Tibial nerve (tissue), 3 donors: ENCODE results near the gene VSIG10.

Experiments used
- POLR2A ChIP-seq, 2 donors: fragments of 450-650 bp; IDR thresholded peaks; one replicate each; pipeline ENCODE4 v1.6.1; 2017; ENCODE audit warnings: antibody characterized with exemption in 2 of 2, mild to moderate bottlenecking in 2 of 2, moderate library complexity in 2 of 2
- TF ChIP-seq, protein P1 (sequence below), 5 experiments: fragments of 200-600 bp in 3 of 5; fragments of 450-650 bp in 2 of 5; sonication (generic) in 3 of 5; IDR thresholded peaks; one replicate each; pipeline ENCODE4 v1.5.1; 2016 to 2019; ENCODE audit warnings: antibody characterized with exemption in 5 of 5, mild to moderate bottlenecking in 3 of 5, moderate library complexity in 2 of 5

DNA sequence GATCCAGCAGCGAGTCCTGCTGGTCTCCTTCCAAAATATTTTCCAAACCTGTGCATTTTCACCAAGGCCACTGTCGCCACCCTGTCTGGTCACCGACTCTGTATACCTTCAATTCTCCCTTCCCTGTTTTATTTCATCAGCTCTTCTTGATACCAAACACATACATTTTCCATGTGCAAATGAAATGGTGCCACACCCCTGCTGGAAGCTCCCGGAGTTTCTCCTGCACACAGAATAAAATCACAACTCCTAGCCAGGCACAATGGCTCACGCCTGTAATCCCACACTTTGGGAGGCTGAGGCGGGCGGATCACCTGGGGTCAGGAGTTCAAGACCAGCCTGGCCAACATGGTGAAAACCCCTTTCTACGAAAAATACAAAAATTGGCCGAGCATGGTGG lies 14.0 kb downstream of the VSIG10 start:
- TF ChIP-seq POLR2A (IDR thresholded peaks at IDR 0.05): no peak
- TF ChIP-seq, protein P1, sequence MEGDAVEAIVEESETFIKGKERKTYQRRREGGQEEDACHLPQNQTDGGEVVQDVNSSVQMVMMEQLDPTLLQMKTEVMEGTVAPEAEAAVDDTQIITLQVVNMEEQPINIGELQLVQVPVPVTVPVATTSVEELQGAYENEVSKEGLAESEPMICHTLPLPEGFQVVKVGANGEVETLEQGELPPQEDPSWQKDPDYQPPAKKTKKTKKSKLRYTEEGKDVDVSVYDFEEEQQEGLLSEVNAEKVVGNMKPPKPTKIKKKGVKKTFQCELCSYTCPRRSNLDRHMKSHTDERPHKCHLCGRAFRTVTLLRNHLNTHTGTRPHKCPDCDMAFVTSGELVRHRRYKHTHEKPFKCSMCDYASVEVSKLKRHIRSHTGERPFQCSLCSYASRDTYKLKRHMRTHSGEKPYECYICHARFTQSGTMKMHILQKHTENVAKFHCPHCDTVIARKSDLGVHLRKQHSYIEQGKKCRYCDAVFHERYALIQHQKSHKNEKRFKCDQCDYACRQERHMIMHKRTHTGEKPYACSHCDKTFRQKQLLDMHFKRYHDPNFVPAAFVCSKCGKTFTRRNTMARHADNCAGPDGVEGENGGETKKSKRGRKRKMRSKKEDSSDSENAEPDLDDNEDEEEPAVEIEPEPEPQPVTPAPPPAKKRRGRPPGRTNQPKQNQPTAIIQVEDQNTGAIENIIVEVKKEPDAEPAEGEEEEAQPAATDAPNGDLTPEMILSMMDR (IDR thresholded peaks at IDR 0.05): no peak
